Pancreas (tissue), 10 donors: ENCODE results near the gene EMP1. TPM values are rescaled to one million over a fixed set of nuclear protein-coding genes. Genes with fewer than 3 reads are reported as not detected.
A peak's percentile ranks its signal among the peaks of the same experiment; 100 is the strongest.

Experiments used
- ATAC-seq, 4 donors: fragments of 200-7000 bp; cut with Tn5 transposase; one replicate each; pipeline versions ENCODE4 v1.8.0 to v1.9.1; 2020; ENCODE audit warnings: mild to moderate bottlenecking in 4 of 4, moderate library complexity in 4 of 4
- DNase-seq, 6 donors: peaks; one replicate each; pipeline ENCODE4 v3.0.0-alpha.2; 2020
- FAIRE-seq: peaks from 2 replicates; lab custom pipeline; 2012; peaks lifted over from hg19 to GRCh38; lab: Jason Lieb, UNC
- H3K27ac ChIP-seq, 4 donors: fragments of 200-600 bp; sonication (generic); 1 replicate in 3 of 4; 2 replicates in 1 of 4; pipeline versions ENCODE4 v1.5.0 to v1.8.0; 2020
- H3K27me3 ChIP-seq, 4 donors: fragments of 200-600 bp; one replicate each; pipeline ENCODE4 v1.8.0; 2021
- H3K36me3 ChIP-seq, 3 donors: fragments of 200-600 bp; sonication (generic) in 1 of 3; one replicate each; pipeline versions ENCODE4 v1.5.0 to v1.8.0; 2020 to 2021
- H3K4me1 ChIP-seq, 3 donors: fragments of 200-600 bp; one replicate each; pipeline ENCODE4 v1.8.0; 2021
- H3K4me3 ChIP-seq, 4 donors: fragments of 200-600 bp; sonication (generic) in 2 of 4; one replicate each; pipeline versions ENCODE4 v1.5.0 to v1.8.0; 2020 to 2021
- H3K9me3 ChIP-seq, 4 donors: fragments of 200-600 bp; one replicate each; pipeline ENCODE4 v1.8.0; 2021
- CTCF ChIP-seq, 4 donors: fragments of 200-600 bp; sonication (generic) in 3 of 4; IDR thresholded peaks; one replicate each; pipeline versions ENCODE4 v1.5.0 to v1.8.0; 2021; ENCODE audit warnings: antibody characterized with exemption in 4 of 4
- WGBS, 2 donors: extraction: QIAGEN DNeasy Blood & Tissue Kit; methylation state at CpG; one replicate each; pipeline ENCODE4 v1.1.7; 2013; 5-methylcytosine and 5-hydroxymethylcytosine counted together
- intact Hi-C, 3 donors: fragments of 100-400 bp; cut with DNase I; formaldehyde crosslinking; loops; one replicate each; pipeline versions ENCODE4 v1.11.1 to v1.14.2; 2022
- polyA plus RNA-seq, 2 donors: library from polyadenylated mRNA; stranded (reverse); fragments of 200-250 nt; gene quantifications; one replicate each; pipeline ENCODE4 v1.2.3, GENCODE V29; 2013
- total RNA-seq, 6 donors: library from RNA; stranded (reverse); fragmentation: NEBNext Ultra II Directional in 4 of 6; extraction: Animal tissue kit (Norgen Biotek cat#: 25700) in 4 of 6; gene quantifications; one replicate each; pipeline versions ENCODE4 v1.2.1 to v1.2.4, GENCODE V29; 2021 to 2023
- donor health status: healthy with polysubstance abuse.
- donor health status: DM: no; HTN: no; CAD: no; lungs with moderate emphysema.
- donor health status: DM: no; HTN: no; CAD: no.
- donor health status: control.
- donor health status: control.
- donor health status: Bipolar disorder and iron deficiency.
- donor health status: DM: yes; HTN: yes; CAD: no.
- donor health status: DM: no; HTN: no; CAD: no.
- donor health status: DM: no; HTN: no; CAD: no.
- donor health status: DM: yes; HTN: yes; CAD: no.

The EMP1 gene
- total and polyA plus RNA-seq, 8 donors: 5.8 to 43.4 (median 18.7) TPM

GRCh38 chr12:13169272-13169671 is 27.3 kb upstream of the EMP1 start:
- H3K4me1 ChIP-seq: peaks cover 0 to 7% (median 0%) of the 10 kb centered on the region in 3 donors
- H3K36me3 ChIP-seq: no peaks in the 10 kb centered on the region
- H3K27me3 ChIP-seq: no peaks in the 10 kb centered on the region
- TF ChIP-seq CTCF (IDR thresholded peaks at IDR 0.05): no peak
- no peak overlapping the region for H3K27ac ChIP-seq
- ATAC-seq: no peak
- intact Hi-C loops: no loop called here
- FAIRE-seq: no peak
- 45 to 56% methylated on average over 1 of the region's 1 CpG for WGBS, 2 donors
- H3K9me3 ChIP-seq: no peaks in the 10 kb centered on the region
- DNase-seq: no peak
- H3K4me3 ChIP-seq: no peak overlapping the region

DNA sequence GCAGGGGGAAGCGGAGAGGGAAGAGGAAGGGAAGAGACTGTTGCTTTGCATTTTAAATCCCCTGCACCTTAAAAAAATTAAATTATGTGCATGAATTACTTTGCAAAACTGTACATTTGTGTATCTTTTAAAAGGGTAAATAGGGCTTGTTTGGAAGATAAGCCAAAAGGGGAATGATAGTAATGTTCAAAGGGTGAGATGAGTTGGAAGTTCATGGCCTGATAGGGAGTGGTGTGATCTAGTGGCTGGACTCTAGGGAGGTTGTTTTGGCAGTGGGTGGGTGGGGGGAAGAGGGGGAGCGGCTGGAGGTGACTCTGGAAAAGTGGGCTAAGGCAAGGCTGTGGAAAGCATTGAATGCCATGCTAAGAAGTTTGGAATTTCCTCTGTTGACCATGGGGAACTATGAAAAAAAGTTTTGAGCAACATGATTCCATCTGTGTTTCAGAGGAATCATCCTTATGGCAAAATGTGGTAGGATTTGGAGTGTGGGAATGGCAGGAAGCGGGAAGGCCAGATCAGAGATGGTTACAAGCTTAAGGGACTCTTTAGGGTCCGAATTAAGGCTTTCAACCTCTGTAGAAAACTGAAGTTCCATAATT is 25.5 kb upstream of the EMP1 start:
- no peak for TF ChIP-seq CTCF (IDR thresholded peaks at IDR 0.05)
- Histone ChIP-seq H3K27ac (no peak overlapping the region), H3K36me3 (no peaks in the 10 kb centered on the region), H3K4me1 (no peaks in the 10 kb centered on the region), H3K4me3 (no peak overlapping the region), H3K27me3 (no peaks in the 10 kb centered on the region), H3K9me3 (no peaks in the 10 kb centered on the region)
- no peak for DNase-seq
- FAIRE-seq: no peak
- 65 to 71% methylated on average over 4 of the region's 4 CpGs for WGBS, 2 donors
- intact Hi-C loops: no loop called here
- ATAC-seq: no peak

- 65 to 66% methylated on average over 14 of the region's 14 CpGs for WGBS, 2 donors
- ATAC-seq: peak; percentile 46 to 61 (median 49)
- H3K4me1 ChIP-seq: no peaks in the 10 kb centered on the region
- H3K27ac ChIP-seq: peak overlapping the region in 1 of 4 donors; percentile 8
- no peak overlapping the region for H3K4me3 ChIP-seq
- H3K36me3 ChIP-seq: no peaks in the 10 kb centered on the region
- TF ChIP-seq CTCF (IDR thresholded peaks at IDR 0.05): no peak
- H3K9me3 ChIP-seq: no peaks in the 10 kb centered on the region
- intact Hi-C loops: no loop called here
- no peaks in the 10 kb centered on the region for H3K27me3 ChIP-seq
- DNase-seq: peak in 3 of 6 donors; percentile 18 to 34 (median 27)
- FAIRE-seq: no peak
Observed at GRCh38 chr12:13171921-13172859, 24.3 kb upstream of the EMP1 start.

- Histone ChIP-seq H3K36me3 (no peaks in the 10 kb centered on the region), H3K4me3 (no peak overlapping the region), H3K9me3 (no peaks in the 10 kb centered on the region), H3K27me3 (no peaks in the 10 kb centered on the region), H3K27ac (peak overlapping the region in 2 of 4 donors; percentile 2 to 8), H3K4me1 (no peaks in the 10 kb centered on the region)
- FAIRE-seq (no peak), DNase-seq (peak in 1 of 6 donors; percentile 41), ATAC-seq (peak in 3 of 4 donors; percentile 58 to 83 (median 78))
- intact Hi-C loops: no loop called here
- no peak for TF ChIP-seq CTCF (IDR thresholded peaks at IDR 0.05)
- 82% methylated on average over 12 of the region's 12 CpGs for WGBS, 2 donors
Observed at GRCh38 chr12:13173012-13173932, 23.3 kb upstream of the EMP1 start.
